Camera-type eye (tissue), 1 donor: ENCODE data around the gene DPH1. TPM values are rescaled to one million over a fixed set of nuclear protein-coding genes. Genes with fewer than 3 reads are reported as not detected.

Experiments
- total RNA-seq: library from RNA; depleted of rRNA; stranded (reverse); fragments of >200 nt; gene quantifications from one replicate; pipeline ENCODE4 v1.2.3, GENCODE V29; 2014

Gene DPH1
- total RNA-seq, result 62.8 TPM

GRCh38 chr17:2029911-2030778 lies at the start of gene DPH1:
Gene DPH1 (plus strand): TSS chr17:2030153. CDS start chr17:2030170, 17 bp downstream.

DNA sequence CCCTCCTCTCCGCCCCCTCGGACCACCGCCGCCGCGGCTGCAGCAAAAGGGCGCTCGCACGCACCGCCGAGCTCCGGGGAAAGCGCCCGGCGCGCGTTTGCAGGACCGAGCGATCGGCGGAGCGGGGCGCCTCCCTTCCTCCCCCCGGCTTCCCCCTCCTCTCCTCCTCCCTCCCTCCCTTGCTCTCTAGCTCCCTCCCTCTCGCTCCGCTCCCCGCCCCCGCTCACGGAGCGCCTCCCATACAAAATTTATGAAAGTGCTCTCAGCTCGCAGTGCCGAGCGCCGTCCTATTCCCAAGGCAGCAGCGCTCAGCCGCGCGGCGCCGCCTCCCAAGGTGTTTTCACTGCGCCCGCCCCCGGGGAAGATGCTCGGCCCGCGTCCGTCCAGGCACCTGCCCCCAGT lies 4.7 kb upstream of the DPH1 start, which contains the start of gene RTN4RL1:
RTN4RL1 (minus strand) TSS at position 115 of the 402 bp plus-strand sequence. CDS start 469 bp downstream, outside the sequence.

DNA sequence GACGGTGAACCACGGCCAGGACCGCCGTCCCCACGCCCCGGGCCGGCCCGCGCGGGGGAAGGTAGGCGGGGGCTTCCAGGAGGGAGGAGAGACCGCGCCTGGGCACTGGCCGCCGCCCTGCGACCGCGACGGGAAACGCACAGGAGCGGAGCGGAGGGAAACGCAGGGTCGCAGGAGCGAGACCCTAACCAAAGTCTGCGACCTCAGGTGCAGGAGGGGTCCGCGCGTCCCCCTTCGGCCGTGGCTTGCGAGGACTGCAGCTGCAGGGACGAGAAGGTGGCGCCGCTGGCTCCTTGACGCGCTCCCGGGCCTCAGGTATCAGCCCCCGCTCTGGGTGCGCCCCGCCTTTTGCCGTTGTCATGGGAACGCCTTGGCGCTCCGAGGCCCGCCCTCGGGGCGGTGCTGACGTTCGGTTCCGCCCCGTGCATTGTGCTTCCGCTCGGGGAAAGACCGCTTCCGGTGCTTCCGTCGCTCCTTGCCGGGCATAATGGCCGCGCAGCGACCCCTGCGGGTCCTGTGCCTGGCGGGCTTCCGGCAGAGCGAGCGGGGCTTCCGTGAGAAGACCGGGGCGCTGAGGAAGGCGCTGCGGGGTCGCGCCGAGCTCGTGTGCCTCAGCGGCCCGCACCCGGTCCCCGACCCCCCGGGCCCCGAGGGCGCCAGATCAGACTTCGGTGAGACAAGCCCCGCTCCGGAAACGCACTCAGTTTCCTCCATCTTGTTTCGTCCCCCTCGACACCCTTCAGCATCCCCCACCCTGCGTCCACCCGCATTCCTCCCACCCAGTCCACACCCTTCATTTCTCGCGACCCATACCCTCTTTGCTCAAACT lies 11.8 kb downstream of the DPH1 start, which contains the start of gene OVCA2:
OVCA2 (plus strand) TSS at position 462 of the 829 bp plus-strand sequence; CDS start at position 488, 26 bp downstream.

GRCh38 chr17:2054512-2055291 lies 24.7 kb downstream of the DPH1 start, which contains the start of gene HIC1:
Gene HIC1 (plus strand): TSS chr17:2055103. CDS start chr17:2056691, 1,588 bp downstream.

Other genes starting within 250 kb of the DPH1 start
- 16.1 TPM for gene SMYD4, start 200.3 kb upstream of the DPH1 start, total RNA-seq
- 48.8 TPM for gene RPA1, start 200.1 kb upstream of the DPH1 start, total RNA-seq
- 18.1 TPM for gene RTN4RL1, start 4.8 kb upstream of the DPH1 start, total RNA-seq
- 24.0 TPM for gene OVCA2, start 11.9 kb downstream of the DPH1 start, total RNA-seq
- 38.4 TPM for gene HIC1, start 24.9 kb downstream of the DPH1 start, total RNA-seq